Choroid plexus epithelial cell (primary cell): ENCODE data around the gene ADCY1.

Experiments used
- DNase-seq: peaks from one replicate; pipeline ENCODE4 v3.0.0-alpha.2; 2010; ENCODE audit warnings: low read depth
- H3K4me3 ChIP-seq: 2 replicates; pipeline ENCODE4 v1.5.1; 2011; ENCODE audit warnings: low read depth, mild to moderate bottlenecking, control low read depth, low read length, moderate library complexity
- CTCF ChIP-seq: conservative IDR thresholded peaks from 2 replicates; pipeline ENCODE4 v1.5.1; 2011; ENCODE audit warnings: low read depth, mild to moderate bottlenecking, control low read depth, inconsistent platforms, low read length, moderate library complexity

ADCY1 gene

GRCh38 chr7:45684910-45685618, 110.9 kb downstream of the ADCY1 start:
- TF ChIP-seq CTCF: no peak
- no peak for DNase-seq
- H3K4me3 ChIP-seq: no peak overlapping the region

DNA sequence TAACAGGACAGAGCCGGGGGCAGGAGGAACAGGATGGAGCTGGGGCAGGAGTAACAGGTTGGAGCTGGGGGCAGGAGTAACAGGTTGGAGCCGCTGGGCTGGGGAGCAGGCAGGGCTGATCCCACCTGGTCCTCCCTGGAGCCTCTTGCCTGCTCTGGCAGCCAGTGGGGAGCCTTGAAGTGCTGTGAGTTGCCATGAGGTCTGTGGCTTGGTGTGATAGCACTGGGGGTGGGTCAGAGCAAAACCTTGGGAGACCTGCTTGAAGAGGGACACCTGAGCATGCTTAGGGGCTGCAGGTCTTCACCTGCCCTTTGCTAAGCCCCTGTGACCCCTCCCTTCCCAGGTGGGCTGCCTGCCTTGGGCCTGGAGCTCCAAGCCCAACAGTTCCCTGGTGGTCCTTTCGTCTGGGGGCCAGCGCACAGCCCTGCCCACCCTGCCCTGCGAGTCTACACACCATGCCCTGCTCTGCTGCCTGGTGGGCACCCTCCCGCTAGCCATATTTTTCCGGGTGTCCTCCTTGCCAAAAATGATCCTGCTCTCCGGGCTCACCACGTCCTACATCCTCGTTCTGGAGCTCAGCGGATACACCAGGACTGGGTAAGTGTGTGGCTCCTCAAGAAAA, 111.6 kb downstream of the ADCY1 start:
- DNase-seq: no peak
- TF ChIP-seq CTCF: no peak
- no peak overlapping the region for H3K4me3 ChIP-seq

- no peak for TF ChIP-seq CTCF
- DNase-seq: no peak
Measured at GRCh38 chr7:45686441-45687184, 112.4 kb downstream of the ADCY1 start.

DNA sequence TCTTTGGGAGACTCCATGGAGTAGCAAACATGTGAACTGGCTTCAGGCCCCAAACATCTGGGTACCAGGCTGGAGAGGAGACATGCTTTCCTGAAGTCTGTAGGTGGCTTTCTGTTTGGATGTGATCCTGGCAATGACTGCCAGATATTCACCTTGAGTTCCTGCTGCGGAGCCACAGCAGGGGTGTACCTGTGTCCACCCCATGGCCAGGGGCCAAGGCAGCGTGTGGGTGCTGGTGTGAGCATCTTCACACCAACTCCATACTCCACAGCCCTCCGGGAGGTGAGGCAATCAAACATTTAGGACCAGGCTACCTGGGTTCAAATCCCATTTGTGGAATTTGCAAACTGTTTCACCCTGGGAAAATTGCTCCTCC, 113.0 kb downstream of the ADCY1 start:
- TF ChIP-seq CTCF: no peak
- H3K4me3 ChIP-seq: no peak overlapping the region
- DNase-seq: no peak

More at GRCh38 chr7:45686441-45687184, 112.4 kb downstream of the ADCY1 start:
- no peak overlapping the region for H3K4me3 ChIP-seq

GRCh38 chr7:45687721-45688120, 113.6 kb downstream of the ADCY1 start:
- DNase-seq: no peak
- no peak for TF ChIP-seq CTCF

GRCh38 chr7:45688382-45688781, 114.2 kb downstream of the ADCY1 start:
- no peak for TF ChIP-seq CTCF

More at GRCh38 chr7:45687721-45688120, 113.6 kb downstream of the ADCY1 start:
- H3K4me3 ChIP-seq: no peak overlapping the region

More at GRCh38 chr7:45688382-45688781, 114.2 kb downstream of the ADCY1 start:
- DNase-seq: no peak
- no peak overlapping the region for H3K4me3 ChIP-seq
